Esophagus (tissue), 2 donors: Measurements from ENCODE around the gene CCR1. TPM values are rescaled to one million over a fixed set of nuclear protein-coding genes. Genes with fewer than 3 reads are reported as not detected.

ENCODE experiments used
- polyA plus RNA-seq, 2 donors: library from polyadenylated mRNA; stranded (reverse); fragments of 200-250 nt; gene quantifications; one replicate each; pipeline ENCODE4 v1.2.3, GENCODE V29; 2013
- donor health status: healthy with polysubstance abuse.
- donor health status: Bipolar disorder and iron deficiency.

The CCR1 gene
- polyA plus RNA-seq, 2 donors, result 0.47 to 0.61 TPM

Other genes starting within 250 kb of the CCR1 start
- gene FYCO1, start 212.5 kb downstream of the CCR1 start, polyA plus RNA-seq, result 10 to 100 TPM in 1 of 2 donors, 1 to 10 TPM in 1; 9.6 to 11.9 TPM
- under 1 TPM; 0.08 to 0.34 TPM for gene XCR1, start 180.8 kb downstream of the CCR1 start, polyA plus RNA-seq
- gene CCR3, start 34.1 kb upstream of the CCR1 start, polyA plus RNA-seq, result not detected
- under 1 TPM; 0.24 to 0.39 TPM for gene CCR2, start 145.8 kb upstream of the CCR1 start, polyA plus RNA-seq
- 1 to 10 TPM in 1 of 2 donors, under 1 TPM in 1; 0.73 to 1.2 TPM for gene CCR5, start 162.6 kb upstream of the CCR1 start, polyA plus RNA-seq
- gene CCRL2, start 198.9 kb upstream of the CCR1 start, polyA plus RNA-seq, result under 1 TPM; 0.28 to 0.29 TPM